GM21367 (cell line): Measurements from ENCODE around the gene GNG7.
"Not testable (repeated sequence)": the region's sequence is repeated elsewhere in the genome, so short reads cannot be mapped to it uniquely, and the experiment has no call there.

ENCODE experiments used
- ATAC-seq: cut with Tn5 transposase; IDR thresholded peaks from one replicate; pipeline ENCODE4 v1.9.1; 2021; ENCODE audit not compliant: unreplicated experiment

The GNG7 gene

DNA sequence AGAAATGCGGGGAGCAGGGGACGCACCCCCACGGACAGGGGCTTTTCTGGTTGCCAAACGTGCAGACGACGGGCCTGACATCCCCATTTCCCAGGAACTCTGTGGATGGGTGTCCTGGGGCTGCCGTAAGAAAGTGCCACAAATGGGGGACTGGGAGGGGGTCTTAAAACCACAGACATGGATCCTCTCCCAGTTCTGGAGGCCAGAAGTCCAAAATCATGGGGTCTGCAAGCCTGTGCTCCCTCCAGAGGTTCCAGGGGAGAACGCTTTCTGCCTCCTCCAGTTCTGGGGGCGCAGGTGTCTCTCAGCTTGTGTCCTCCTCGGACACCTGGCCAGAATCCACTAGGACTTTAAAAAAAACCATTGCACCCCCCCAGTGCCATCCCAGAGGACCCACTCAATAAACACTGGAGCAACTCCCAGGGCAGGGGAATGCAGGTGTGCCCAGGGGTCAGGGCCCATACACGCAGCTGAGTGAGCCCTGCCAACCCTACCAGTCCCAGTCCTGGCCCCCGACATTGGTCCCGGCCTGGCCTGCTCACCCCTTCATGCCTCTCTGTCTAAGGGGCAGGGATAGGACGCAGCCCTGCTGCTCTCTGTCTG lies 122.7 kb downstream of the GNG7 start:
- ATAC-seq: no peak

DNA sequence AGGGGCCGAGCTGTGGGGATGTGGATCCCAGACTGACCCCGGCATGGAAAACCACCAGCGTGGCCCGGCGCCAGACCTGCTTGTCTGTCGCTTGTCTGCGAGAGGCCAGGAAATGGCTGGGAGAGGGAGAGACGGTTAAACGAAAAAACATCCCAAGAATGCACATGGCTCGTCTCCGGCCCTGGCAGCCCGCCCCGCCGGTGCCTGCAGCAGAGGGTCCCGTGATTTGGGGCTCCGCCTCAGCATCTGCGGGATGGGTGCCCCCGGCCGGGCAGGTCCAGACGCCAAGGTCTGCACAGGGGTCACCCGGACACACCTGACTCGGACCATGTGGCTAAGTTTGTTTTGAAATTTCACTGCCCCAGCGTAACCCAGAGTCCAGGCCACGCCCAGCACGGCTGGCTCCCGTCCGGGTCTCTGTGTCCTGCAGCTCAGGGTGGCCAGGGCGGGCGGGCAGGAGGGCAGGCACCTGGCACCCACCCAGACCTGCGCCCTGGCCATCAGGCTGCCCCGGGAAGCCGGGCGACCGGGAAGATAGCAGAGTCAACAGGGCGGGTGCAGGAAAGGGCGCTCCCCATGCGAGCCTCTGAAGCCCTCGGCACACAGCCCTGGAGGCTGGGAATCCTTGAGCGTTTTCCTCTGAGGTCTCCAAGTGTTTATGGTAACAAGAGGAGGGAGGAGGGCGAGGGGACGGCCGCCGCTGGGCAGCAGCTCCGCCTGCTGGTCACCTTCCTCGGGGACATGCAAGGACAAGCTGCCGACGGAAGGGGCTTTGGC lies 123.4 kb downstream of the GNG7 start:
- ATAC-seq: no peak

- no peak for ATAC-seq
Measured at GRCh38 chr19:2578391-2578890, 124.1 kb downstream of the GNG7 start.

- ATAC-seq: no peak
Measured at GRCh38 chr19:2577722-2578335, 124.7 kb downstream of the GNG7 start.

- ATAC-seq: no peak
Measured at GRCh38 chr19:2575734-2576481, 126.6 kb downstream of the GNG7 start.

DNA sequence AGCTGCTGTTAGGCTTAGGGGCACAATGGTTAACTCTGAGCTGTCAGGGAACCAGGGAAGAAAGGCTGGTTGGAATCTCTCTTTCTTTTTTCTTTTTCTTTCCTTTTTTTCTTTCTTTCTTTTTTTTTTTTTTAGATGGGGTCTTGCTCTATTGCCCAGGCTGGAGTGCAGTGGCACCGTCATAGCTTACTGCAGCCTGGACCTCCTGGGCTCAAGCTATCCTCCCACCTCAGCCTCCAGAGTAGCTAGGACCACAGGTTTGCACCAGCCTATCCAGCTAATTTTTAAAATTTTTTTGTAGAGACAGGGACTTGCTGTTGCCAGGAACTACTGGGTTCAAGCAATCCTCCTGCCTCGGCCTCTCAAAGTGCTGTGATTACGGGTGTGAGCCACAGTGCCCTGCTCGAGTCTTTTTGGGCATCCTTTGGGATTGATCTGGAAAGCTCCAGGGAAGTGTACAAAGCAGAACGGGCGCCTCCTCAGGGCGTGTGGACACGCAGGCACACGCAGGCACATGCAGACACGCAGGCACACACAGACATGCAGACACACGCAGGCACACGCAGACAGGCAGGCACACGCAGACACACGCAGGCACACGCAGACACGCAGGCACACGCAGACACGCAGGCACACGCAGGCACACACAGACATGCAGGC lies 127.4 kb downstream of the GNG7 start:
- ATAC-seq: no peak

DNA sequence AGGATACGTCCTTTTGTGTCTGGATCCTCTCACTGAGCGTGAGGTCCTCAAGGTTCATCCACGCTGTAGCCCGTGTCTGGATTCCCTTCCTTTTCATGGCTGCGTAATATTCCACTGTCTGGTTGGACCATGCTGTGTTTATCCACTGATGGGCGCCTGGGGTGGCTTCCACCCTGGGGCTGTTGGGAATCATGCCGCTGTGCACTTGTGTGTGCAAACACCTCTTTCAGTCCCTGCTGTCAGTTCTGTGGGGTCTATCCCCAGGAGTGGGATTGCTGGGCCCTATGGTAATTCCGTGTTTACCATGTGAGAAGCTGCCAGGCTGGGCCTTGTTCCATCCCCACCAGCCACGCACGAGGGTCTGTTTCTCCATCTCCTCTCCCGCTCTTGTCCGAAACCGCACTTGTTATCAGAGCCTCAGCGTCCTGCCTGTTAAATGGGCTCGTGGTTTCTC lies 128.0 kb downstream of the GNG7 start:
- ATAC-seq: no peak

DNA sequence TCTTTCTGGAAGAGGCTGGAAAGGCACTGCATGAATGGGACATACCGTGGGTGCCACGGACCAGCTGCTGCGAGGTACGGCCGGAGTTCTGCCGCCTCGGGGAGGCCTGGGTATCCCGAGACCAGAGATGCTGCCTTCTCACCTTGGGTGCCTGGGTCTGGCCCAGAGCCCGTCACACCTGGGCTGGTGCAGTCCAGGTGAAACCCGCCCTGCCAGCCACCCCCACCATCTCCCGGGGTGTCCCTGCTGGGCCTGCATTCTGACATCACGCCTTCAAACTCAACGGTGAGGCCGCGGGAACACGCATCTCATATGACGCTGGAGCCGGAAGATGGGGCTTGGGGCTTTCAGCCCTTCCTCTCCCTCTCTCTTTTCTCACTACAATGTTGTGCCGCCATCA lies 128.6 kb downstream of the GNG7 start:
- no peak for ATAC-seq

GRCh38 chr19:2572152-2572551 lies 130.3 kb downstream of the GNG7 start:
- ATAC-seq: not testable (repeated sequence)

GRCh38 chr19:2569596-2570465 lies 132.7 kb downstream of the GNG7 start:
- no peak for ATAC-seq

GRCh38 chr19:2567996-2568395 lies 134.5 kb downstream of the GNG7 start:
- no peak for ATAC-seq

DNA sequence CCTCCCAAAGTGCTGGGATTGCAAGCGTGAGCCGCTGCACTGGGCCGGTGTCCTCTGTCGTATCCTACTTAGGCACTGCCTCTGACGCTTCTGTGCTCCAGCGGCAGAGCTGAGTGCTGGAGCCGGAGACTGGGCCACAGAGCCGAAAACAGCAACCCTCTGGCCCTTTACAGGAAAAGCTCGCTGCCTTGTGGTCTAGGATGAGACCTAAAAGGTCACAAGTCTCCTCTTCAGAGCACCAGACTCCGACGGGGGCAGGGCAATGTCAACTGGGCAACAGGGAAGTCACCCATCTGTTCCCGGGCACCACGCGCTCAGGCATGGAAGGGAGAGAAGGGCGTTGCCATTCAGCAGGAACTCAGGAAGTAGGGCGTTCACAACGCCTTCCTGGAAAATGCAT lies 134.9 kb downstream of the GNG7 start:
- ATAC-seq: no peak

DNA sequence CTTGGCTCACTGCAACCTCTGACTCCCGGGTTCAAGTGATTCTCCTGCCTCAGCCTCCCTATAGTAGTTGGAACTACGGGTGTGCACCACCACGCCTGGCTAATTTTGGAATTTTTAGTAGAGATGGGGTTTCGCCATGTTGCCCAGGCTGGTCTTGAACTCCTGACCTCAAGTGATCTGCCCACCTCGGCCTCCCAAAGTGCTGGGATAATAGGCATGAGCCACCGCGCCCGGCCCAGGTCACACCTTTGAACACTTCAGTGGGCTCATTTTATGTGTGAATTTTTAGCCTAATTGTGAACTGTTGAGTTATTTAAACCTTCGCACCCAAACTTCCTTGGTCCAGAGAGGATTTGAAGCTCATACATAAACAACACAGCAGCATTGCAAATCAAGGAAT lies 138.9 kb downstream of the GNG7 start:
- ATAC-seq: not testable (repeated sequence)

DNA sequence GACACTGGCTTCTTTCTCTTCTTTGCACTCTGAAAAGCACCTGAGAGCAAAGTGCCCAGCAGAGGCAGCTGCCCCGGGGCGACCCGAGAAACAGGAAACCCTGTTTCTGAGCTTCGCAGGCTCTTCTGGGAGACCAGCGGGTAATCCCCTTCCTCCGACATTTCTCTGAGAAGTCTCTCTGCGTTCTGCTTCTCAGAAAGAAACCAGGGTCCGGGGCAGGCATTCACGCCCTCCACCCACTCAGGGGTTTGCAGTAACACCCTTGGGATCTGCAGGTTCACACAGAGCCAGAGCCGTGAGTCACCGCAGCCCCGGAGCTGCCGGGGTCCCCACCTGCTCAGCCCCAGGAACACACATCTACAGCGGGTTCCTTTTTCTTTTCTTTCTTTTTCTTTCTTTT lies 140.6 kb downstream of the GNG7 start:
- peak; percentile 61 for ATAC-seq

GRCh38 chr19:2561221-2561620 lies 141.3 kb downstream of the GNG7 start:
- no peak for ATAC-seq

DNA sequence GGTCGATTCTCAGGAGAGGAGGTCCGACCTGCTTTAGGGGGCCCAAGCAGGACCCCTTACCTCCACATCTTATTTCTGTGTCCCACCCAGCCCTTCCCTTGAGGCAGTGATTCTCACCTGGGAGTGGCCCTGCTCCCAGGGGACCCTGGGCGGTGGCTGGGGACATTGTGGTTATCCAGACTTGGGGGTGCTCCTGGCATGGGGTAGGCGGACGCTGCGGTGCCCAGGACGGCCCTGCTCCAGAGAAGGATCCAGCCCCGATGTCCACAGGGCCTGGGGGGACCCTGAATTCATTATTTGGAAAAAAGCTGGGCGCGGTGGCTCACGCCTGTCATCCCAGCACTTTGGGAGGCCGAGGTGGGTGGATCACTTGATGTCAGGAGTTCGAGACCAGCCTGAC lies 142.1 kb downstream of the GNG7 start:
- no peak for ATAC-seq

DNA sequence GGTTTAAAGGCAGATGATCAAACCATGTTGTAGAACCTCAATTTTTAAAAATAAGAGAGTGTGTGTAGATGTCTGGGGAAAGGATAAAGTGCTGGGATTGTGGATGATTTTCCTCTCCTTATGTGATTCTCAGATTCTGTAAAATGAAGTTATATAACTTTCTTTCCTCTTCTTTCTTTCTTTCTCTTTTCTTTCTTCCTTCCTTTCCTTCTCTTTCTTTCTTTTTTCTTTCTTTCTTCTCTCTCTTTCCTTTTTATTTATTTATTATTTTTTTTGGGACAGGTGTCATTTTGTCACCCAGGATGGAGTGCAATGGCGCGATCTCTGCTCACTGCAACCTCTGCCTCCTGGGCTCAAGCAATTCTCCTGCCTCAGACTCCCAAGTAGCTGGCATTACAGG lies 144.0 kb downstream of the GNG7 start:
- no peak for ATAC-seq

DNA sequence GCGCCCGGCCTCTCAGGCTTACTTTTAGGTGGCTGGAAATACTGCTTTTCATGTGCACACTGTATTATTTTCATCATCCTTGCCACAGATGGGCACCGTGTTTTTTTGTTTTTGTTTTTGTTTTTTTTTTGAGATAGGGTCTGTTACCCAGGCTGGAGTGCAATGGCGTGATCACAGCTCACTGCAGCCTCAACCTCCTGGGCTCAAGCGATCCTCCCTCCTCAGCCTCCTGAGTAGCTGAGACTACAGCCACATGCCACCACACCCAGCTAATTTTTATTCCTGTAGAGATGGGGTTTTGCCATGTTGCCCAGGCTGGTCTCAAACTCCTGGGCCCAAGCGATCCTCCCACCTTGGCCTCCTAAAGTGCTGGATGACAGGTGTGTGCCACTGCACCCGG lies 144.4 kb downstream of the GNG7 start:
- ATAC-seq: not testable (repeated sequence)

GRCh38 chr19:2557093-2557440 lies 145.4 kb downstream of the GNG7 start:
- ATAC-seq: no peak
